Fibroblast of lung (primary cell): ENCODE data around the gene SH2D5.

Source experiments
- CTCF ChIP-seq, 2 donors: IDR thresholded peaks in 1 of 2; conservative IDR thresholded peaks in 1 of 2; 1 replicate in 1 of 2; 2 replicates in 1 of 2; pipeline ENCODE4 v1.5.1; 2011 to 2012; ENCODE audit warnings: low read length in 2 of 2, control low read depth in 1 of 2, inconsistent platforms in 1 of 2, low read depth in 1 of 2, mild to moderate bottlenecking in 1 of 2
- EZH2 ChIP-seq: IDR thresholded peaks from 2 replicates; pipeline ENCODE4 v1.5.1; 2012; ENCODE audit warnings: low read length, control low read depth, mild to moderate bottlenecking; ENCODE audit errors: missing control alignments

- TF ChIP-seq CTCF (conservative IDR thresholded peaks at IDR 0.05 in 1 of 2, IDR thresholded peaks at IDR 0.05 in 1 of 2; ENCODE audit: low read depth in 1 of 2, low read length in 2 of 2) = no peak
- TF ChIP-seq EZH2 = no peak
These were observed 48.4 kb downstream of the SH2D5 start for GRCh38 chr1:20684050-20684620.
